ENCODE results near the gene ELF1. TPM values are rescaled to one million over a fixed set of nuclear protein-coding genes. Genes with fewer than 3 reads are reported as not detected.

ELF1 gene
- total RNA-seq, 1 experiment from 2014 or later: 36.0 TPM

GRCh38 chr13:41002606-41003005 is 16.5 kb downstream of the ELF1 start:
- Histone ChIP-seq H4K20me1 (ENCODE audit: insufficient read depth) (no peaks in the 10 kb centered on the region), H3K9me2 (ENCODE audit: insufficient read depth) (no peaks in the 10 kb centered on the region), H3K4me1 (replicated peaks; ENCODE audit: insufficient read depth) (peaks cover 33% of the 10 kb centered on the region), H3F3A (ENCODE audit: insufficient read depth, low read depth) (no peaks in the 10 kb centered on the region), H2AFZ (no peak overlapping the region), H3K27ac (no peak overlapping the region), H3K4me2 (no peak overlapping the region), H3K4me3 (no peak overlapping the region), H3K9me3 (ENCODE audit: insufficient read depth, low read depth) (no peaks in the 10 kb centered on the region), H3K79me2 (ENCODE audit: low read depth) (peaks cover 84% of the 10 kb centered on the region), H3K36me3 (ENCODE audit: low read depth) (0 out of 2 replicates have a peak, but pooled peaks cover 12% of the 10 kb centered on the region), H3K27me3 (ENCODE audit: insufficient read depth, low read depth) (no peaks in the 10 kb centered on the region)
- DNase-seq: no peak
- intact Hi-C loops (cut with micrococcal nuclease; ENCODE audit: unreplicated experiment): no loop called here
- TF ChIP-seq EZH2 (IDR thresholded peaks at IDR 0.05; ENCODE audit: low read depth) (no peak), CTCF (conservative IDR thresholded peaks at IDR 0.05) (no peak)
- ChIA-PET POLR2A (ENCODE audit: unreplicated experiment) (interaction anchor here (0.6 kb wide), 1 partner anchor 160 kb away, joined by 10 read pairs; no protein-coding TSS in a partner anchor), CTCF (interaction anchor here (0.7 kb wide), 1 partner anchor 227 kb away, joined by 5 read pairs; no protein-coding TSS in a partner anchor)
- no TSS peak for BruUV-seq (replicated peaks)

- DNase-seq: no peak
- Histone ChIP-seq H3K9me2 (ENCODE audit: insufficient read depth) (no peaks in the 10 kb centered on the region), H3K4me3 (no peak overlapping the region), H4K20me1 (ENCODE audit: insufficient read depth) (no peaks in the 10 kb centered on the region), H3K27me3 (ENCODE audit: insufficient read depth, low read depth) (no peaks in the 10 kb centered on the region), H2AFZ (no peak overlapping the region), H3K4me1 (replicated peaks; ENCODE audit: insufficient read depth) (peaks cover 25% of the 10 kb centered on the region), H3K27ac (no peak overlapping the region), H3K9me3 (ENCODE audit: insufficient read depth, low read depth) (no peaks in the 10 kb centered on the region), H3F3A (ENCODE audit: insufficient read depth, low read depth) (no peaks in the 10 kb centered on the region), H3K36me3 (ENCODE audit: low read depth) (0 out of 2 replicates have a peak, but pooled peaks cover 7% of the 10 kb centered on the region), H3K4me2 (no peak overlapping the region), H3K79me2 (ENCODE audit: low read depth) (peaks cover 84% of the 10 kb centered on the region)
- CTCF ChIA-PET: interaction anchor here (0.7 kb wide), 1 partner anchor 228 kb away, joined by 5 read pairs; no protein-coding TSS in a partner anchor
- intact Hi-C loops (cut with micrococcal nuclease; ENCODE audit: unreplicated experiment): no loop called here
- POLR2A ChIA-PET (ENCODE audit: unreplicated experiment): no interaction called here
- BruUV-seq (replicated peaks): no TSS peak
- TF ChIP-seq CTCF (conservative IDR thresholded peaks at IDR 0.05) (no peak), EZH2 (IDR thresholded peaks at IDR 0.05; ENCODE audit: low read depth) (no peak)
Measured at GRCh38 chr13:41001695-41002094, 17.4 kb downstream of the ELF1 start.

DNA sequence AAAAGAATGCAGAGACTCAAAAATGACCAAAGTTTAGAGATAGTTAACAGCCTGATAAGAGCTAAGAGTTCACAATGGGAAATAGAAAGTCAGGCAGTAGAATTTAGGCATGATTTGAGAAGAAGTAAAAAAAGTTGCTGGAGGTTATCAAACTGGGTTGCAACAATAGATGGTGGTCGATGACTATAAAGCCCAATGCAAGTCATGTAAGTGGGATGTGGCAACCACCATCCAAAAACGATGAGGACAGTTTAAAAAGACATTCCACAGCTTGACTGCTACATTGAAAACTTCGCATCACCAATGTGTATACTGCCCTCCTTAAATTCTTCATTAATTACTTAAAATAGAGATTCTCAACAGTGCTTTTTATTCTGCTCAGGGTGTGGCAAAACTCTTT is 19.7 kb downstream of the ELF1 start:
- POLR2A ChIA-PET (ENCODE audit: unreplicated experiment): no interaction called here
- TF ChIP-seq CTCF (conservative IDR thresholded peaks at IDR 0.05) (no peak), EZH2 (IDR thresholded peaks at IDR 0.05; ENCODE audit: low read depth) (no peak)

More for the DNA sequence above, 19.7 kb downstream of the ELF1 start:
- peaks cover 82% of the 10 kb centered on the region for H3K79me2 ChIP-seq (ENCODE audit: low read depth)
- no peaks in the 10 kb centered on the region for H3K27me3 ChIP-seq (ENCODE audit: insufficient read depth, low read depth)
- H4K20me1 ChIP-seq (ENCODE audit: insufficient read depth): no peaks in the 10 kb centered on the region
- H3F3A ChIP-seq (ENCODE audit: insufficient read depth, low read depth): peaks cover 12% of the 10 kb centered on the region
- no peak overlapping the region for H2AFZ ChIP-seq
- H3K9me3 ChIP-seq (ENCODE audit: insufficient read depth, low read depth): no peaks in the 10 kb centered on the region; the same call in 1 of the 2 replicates
- no peak for DNase-seq
- H3K4me3 ChIP-seq: no peak overlapping the region
- 0 out of 2 replicates have a peak, but pooled peaks cover 7% of the 10 kb centered on the region for H3K36me3 ChIP-seq (ENCODE audit: low read depth)
- BruUV-seq (replicated peaks): no TSS peak
- CTCF ChIA-PET: no interaction called here
- H3K4me2 ChIP-seq: no peak overlapping the region
- no peaks in the 10 kb centered on the region for H3K9me2 ChIP-seq (ENCODE audit: insufficient read depth)
- intact Hi-C loops (cut with micrococcal nuclease; ENCODE audit: unreplicated experiment): no loop called here
- peaks cover 20% of the 10 kb centered on the region for H3K4me1 ChIP-seq (replicated peaks; ENCODE audit: insufficient read depth)
- H3K27ac ChIP-seq: no peak overlapping the region

Measured in PC-9 (cell line).